Measurements from ENCODE around the gene HNF4A.
A peak's percentile ranks its signal among the peaks of the same experiment; 100 is the strongest.

Gene HNF4A

DNA sequence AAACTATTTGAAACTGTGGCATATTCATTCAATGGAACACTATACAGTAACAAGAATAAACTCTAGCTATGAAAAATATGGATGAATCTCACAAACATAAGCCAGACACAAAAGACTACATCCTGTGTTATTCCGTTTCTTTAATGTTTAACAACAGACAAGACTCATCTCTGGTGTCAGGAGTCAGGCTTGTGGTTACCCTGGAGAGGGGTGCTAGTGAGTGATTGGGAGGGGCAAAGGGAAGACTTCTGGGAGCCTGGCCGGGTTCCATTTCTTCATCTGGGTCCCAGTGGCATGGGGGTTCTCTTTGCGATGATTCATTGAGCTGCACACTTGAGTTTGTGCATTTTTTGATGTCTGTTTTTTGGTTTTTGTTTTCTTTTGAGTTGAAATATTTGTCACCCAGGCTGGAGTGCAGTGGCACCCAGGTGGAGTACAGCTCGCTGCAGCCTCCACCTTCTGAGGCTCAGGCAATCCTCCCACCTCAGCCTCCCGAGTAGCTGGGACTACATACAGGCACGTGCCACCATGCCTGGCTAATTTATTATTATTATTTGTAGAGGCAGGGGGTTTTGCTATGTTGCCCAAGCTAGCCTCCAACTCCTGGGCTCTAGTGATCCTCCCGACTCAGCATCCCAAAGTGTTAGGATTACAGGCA, 98.9 kb downstream of the HNF4A start:
- TF ChIP-seq, protein P1, sequence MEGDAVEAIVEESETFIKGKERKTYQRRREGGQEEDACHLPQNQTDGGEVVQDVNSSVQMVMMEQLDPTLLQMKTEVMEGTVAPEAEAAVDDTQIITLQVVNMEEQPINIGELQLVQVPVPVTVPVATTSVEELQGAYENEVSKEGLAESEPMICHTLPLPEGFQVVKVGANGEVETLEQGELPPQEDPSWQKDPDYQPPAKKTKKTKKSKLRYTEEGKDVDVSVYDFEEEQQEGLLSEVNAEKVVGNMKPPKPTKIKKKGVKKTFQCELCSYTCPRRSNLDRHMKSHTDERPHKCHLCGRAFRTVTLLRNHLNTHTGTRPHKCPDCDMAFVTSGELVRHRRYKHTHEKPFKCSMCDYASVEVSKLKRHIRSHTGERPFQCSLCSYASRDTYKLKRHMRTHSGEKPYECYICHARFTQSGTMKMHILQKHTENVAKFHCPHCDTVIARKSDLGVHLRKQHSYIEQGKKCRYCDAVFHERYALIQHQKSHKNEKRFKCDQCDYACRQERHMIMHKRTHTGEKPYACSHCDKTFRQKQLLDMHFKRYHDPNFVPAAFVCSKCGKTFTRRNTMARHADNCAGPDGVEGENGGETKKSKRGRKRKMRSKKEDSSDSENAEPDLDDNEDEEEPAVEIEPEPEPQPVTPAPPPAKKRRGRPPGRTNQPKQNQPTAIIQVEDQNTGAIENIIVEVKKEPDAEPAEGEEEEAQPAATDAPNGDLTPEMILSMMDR (IDR thresholded peaks at IDR 0.05; ENCODE audit: extremely low read depth, missing control alignments) = no peak
- DNase-seq (ENCODE audit: low spot score) = no peak

DNA sequence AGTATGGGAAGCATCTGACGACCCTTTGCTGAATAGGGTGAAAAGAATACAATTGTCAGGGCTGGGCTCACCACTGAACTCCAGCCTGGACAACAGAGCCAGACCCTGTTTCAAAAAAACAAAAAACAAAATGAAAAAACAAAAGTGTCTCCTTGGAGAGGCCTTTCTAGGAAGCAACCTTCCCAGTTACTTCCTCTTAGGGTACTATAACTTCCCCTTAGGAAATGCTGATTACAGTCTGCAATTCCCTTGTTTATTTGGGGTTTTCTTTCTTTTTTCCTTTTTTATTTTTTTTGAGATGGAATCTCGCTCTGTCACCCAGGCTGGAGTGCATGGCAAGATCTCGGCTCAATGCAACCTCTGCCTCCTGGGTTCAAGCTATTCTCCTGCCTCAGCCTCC, 99.6 kb downstream of the HNF4A start:
- TF ChIP-seq, protein P1 (IDR thresholded peaks at IDR 0.05; ENCODE audit: extremely low read depth, missing control alignments) = no peak
- no peak for DNase-seq (ENCODE audit: low spot score)

DNA sequence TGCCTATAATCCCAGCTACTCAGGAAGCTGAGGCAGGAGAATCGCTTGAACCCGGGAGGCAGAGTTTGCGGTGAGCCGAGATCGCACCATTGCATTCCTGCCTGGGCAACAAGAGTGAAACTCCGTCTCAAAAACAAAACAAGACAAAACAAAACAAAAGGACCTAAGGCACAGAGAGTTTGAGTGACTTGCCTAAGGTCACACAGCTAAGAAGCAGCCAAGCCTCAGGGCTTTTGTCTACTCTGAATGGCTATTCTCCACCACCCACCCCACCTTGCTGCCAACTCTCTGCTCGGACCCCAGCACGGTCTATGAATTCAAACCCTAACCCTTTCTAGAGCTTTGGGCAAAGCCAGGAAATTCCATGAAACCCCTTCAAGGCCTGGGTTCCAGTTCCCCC, 101.1 kb downstream of the HNF4A start:
- no peak for DNase-seq (ENCODE audit: low spot score)
- TF ChIP-seq, protein P1 (IDR thresholded peaks at IDR 0.05; ENCODE audit: extremely low read depth, missing control alignments) = no peak

DNA sequence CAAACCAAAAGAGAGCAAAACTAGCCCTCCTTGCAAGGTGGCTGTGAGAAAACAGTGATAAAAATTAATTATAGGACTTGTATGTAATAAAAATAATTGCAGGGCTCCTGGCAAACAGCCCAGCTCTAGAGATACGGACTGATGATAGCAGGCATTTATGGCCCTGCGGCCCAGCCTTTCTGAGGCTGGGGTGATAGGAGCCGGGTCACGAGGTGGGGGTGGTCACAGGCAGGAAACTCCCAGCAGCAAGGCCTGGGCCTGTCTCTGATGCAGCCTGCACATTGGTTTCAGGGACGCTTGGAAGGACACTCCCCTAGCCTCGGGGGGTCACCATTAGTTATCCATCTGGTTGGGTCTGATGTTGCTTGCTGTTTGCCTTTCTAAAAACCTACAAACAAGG, 101.5 kb downstream of the HNF4A start:
- TF ChIP-seq, protein P1 (IDR thresholded peaks at IDR 0.05; ENCODE audit: extremely low read depth, missing control alignments) = no peak
- DNase-seq (ENCODE audit: low spot score) = no peak

DNA sequence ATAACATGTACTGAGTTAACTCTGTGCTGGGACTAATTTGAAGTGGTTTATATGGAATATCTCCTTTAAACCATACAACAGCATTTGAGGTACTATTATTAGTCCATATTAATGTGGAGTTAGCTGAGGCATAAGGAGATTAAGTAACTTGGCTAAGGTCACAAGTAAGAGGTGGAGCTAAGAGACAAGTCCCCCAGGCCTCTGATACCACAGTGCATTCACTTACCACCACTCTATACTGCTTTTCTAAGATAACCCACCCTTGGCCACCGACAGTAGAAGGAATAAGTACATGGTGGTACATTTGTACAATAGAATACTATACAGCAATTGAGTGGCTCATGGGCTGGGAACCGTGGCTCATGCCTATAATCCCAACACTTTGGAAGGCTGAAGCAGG, 103.8 kb downstream of the HNF4A start:
- TF ChIP-seq, protein P1 (IDR thresholded peaks at IDR 0.05; ENCODE audit: extremely low read depth, missing control alignments) = no peak
- DNase-seq (ENCODE audit: low spot score) = no peak

DNA sequence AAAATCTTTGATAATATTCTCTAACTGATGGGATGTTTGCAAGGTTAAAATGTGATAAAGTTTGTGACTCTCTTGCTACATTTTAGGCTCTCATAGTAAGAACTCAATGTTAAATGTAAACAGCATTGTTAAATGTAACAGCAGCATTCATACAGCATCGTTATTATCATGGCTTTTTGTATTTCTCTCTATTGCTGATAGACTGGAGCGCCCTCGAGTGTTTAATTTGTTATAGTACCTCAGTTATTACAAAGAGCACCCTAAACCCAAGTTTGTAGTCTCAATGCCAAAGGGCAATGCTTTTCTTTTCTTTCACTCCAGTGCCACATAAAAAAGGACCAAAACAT, 105.3 kb downstream of the HNF4A start:
- TF ChIP-seq, protein P1 (IDR thresholded peaks at IDR 0.05; ENCODE audit: extremely low read depth, missing control alignments) = peak; percentile 12
- DNase-seq (ENCODE audit: low spot score) = peak; percentile 41

DNA sequence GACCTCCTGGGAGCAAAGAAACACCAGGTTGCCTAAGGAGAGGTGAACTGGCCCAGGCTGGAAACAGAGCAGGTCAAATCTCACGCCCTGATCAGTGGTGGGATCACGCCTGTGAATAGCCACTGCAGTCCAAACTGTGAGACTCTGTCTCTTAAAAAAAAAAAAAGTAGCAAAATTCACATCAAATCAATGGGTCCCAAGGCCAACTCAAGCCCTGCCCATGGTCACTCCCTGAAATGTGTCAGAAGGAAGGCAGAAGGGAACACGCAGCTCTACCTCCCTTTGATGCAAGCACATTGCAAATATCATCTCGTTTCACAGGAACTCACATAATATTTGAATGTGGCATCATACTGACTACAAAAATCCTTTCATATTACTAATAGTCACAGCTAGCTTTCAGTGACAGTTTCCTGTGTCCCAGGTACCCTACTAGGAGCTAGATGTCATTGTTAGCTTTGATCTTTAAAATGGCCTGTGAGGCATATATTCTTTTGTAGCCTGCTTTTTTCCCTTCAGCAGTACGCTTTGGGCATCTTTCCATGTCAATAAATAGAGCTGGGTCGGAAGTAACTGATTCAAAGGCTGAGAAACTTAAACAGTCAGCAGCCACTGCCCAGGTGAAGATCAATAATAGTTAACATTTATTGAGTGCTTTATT, 105.8 kb downstream of the HNF4A start:
- DNase-seq (ENCODE audit: low spot score) = no peak

More for the DNA sequence above, 105.8 kb downstream of the HNF4A start:
- TF ChIP-seq, protein P1 (IDR thresholded peaks at IDR 0.05; ENCODE audit: extremely low read depth, missing control alignments) = no peak
